Fibroblast of lung (primary cell): ENCODE measurements around the gene AMZ2. TPM values are rescaled to one million over a fixed set of nuclear protein-coding genes. Genes with fewer than 3 reads are reported as not detected.

Experiments used
- DNase-seq, 2 donors: peaks; one replicate each; pipeline versions ENCODE4 v3.0.0 to v3.0.0-alpha.2; 2010; ENCODE audit warnings: low read depth in 2 of 2
- H2AFZ ChIP-seq: 2 replicates; pipeline ENCODE4 v1.5.1; 2012; ENCODE audit warnings: low read length, control low read depth, inconsistent platforms
- H3K27ac ChIP-seq: 2 replicates; pipeline ENCODE4 v1.5.1; 2011; ENCODE audit warnings: low read length, control low read depth; ENCODE audit not compliant: insufficient read depth
- H3K27me3 ChIP-seq: 2 replicates; pipeline ENCODE4 v1.5.1; 2011; ENCODE audit warnings: mild to moderate bottlenecking, low read length; ENCODE audit not compliant: control insufficient read depth, insufficient read depth
- H3K36me3 ChIP-seq: 2 replicates; pipeline ENCODE4 v1.5.1; 2011; ENCODE audit warnings: low read length; ENCODE audit not compliant: control insufficient read depth, insufficient read depth
- H3K4me1 ChIP-seq: 2 replicates; pipeline ENCODE4 v1.5.1; 2011; ENCODE audit warnings: low read length; ENCODE audit not compliant: control insufficient read depth, insufficient read depth; ENCODE audit errors: extremely low read depth
- H3K4me2 ChIP-seq: 2 replicates; pipeline ENCODE4 v1.5.1; 2011; ENCODE audit warnings: low read length, control low read depth; ENCODE audit not compliant: insufficient read depth; ENCODE audit errors: extremely low read depth
- H3K4me3 ChIP-seq, 4 experiments: fragments of 200-600 bp in 1 of 4; sonication (generic) in 1 of 4; replicated peaks in 1 of 4; 2 replicates each; pipeline ENCODE4 v1.5.1; 2011 to 2016; ENCODE audit warnings: low read length in 4 of 4, low read depth in 3 of 4, mild to moderate bottlenecking in 3 of 4, control low read depth in 2 of 4, inconsistent platforms in 1 of 4, mixed read lengths in 1 of 4; ENCODE audit not compliant: insufficient read depth in 1 of 4; ENCODE audit errors: control extremely low read depth in 1 of 4
- H3K79me2 ChIP-seq: 2 replicates; pipeline ENCODE4 v1.5.1; 2012; ENCODE audit warnings: mild to moderate bottlenecking, low read length, inconsistent platforms; ENCODE audit not compliant: control insufficient read depth, insufficient read depth
- H3K9ac ChIP-seq: 2 replicates; pipeline ENCODE4 v1.5.1; 2011; ENCODE audit warnings: mild to moderate bottlenecking, low read length, control low read depth; ENCODE audit not compliant: insufficient read depth
- H3K9me3 ChIP-seq: 2 replicates; pipeline ENCODE4 v1.5.1; 2012; ENCODE audit warnings: low read depth, low read length; ENCODE audit not compliant: control insufficient read depth, insufficient read depth
- H4K20me1 ChIP-seq: 2 replicates; pipeline ENCODE4 v1.5.1; 2011; ENCODE audit warnings: low read length; ENCODE audit not compliant: control insufficient read depth, insufficient read depth; ENCODE audit errors: extremely low read depth
- EZH2 ChIP-seq: IDR thresholded peaks from 2 replicates; pipeline ENCODE4 v1.5.1; 2012; ENCODE audit warnings: low read length, control low read depth, mild to moderate bottlenecking; ENCODE audit errors: missing control alignments
- polyA plus RNA-seq, 2 donors: library from polyadenylated mRNA; depleted of rRNA in 1 of 2; stranded (reverse) in 1 of 2; unstranded in 1 of 2; fragments of >200 nt; gene quantifications; 2 replicates each; pipeline ENCODE4 v1.2.1, GENCODE V29; 2011 to 2012; ENCODE audit warnings: missing spikeins in 1 of 2
- total RNA-seq: library from RNA; depleted of rRNA; stranded (reverse); fragments of >200 nt; gene quantifications from 2 replicates; pipeline ENCODE4 v1.2.1, GENCODE V29; 2014
- TF ChIP-seq, protein P1 (sequence below), 2 donors: IDR thresholded peaks in 1 of 2; conservative IDR thresholded peaks in 1 of 2; 1 replicate in 1 of 2; 2 replicates in 1 of 2; pipeline ENCODE4 v1.5.1; 2011 to 2012; ENCODE audit warnings: low read length in 2 of 2, control low read depth in 1 of 2, inconsistent platforms in 1 of 2, low read depth in 1 of 2, mild to moderate bottlenecking in 1 of 2

Gene AMZ2
- total and polyA plus RNA-seq, 2 donors (not counting 1 experiment from before 2014, with no cell fraction given): 85.9 to 119 TPM

DNA sequence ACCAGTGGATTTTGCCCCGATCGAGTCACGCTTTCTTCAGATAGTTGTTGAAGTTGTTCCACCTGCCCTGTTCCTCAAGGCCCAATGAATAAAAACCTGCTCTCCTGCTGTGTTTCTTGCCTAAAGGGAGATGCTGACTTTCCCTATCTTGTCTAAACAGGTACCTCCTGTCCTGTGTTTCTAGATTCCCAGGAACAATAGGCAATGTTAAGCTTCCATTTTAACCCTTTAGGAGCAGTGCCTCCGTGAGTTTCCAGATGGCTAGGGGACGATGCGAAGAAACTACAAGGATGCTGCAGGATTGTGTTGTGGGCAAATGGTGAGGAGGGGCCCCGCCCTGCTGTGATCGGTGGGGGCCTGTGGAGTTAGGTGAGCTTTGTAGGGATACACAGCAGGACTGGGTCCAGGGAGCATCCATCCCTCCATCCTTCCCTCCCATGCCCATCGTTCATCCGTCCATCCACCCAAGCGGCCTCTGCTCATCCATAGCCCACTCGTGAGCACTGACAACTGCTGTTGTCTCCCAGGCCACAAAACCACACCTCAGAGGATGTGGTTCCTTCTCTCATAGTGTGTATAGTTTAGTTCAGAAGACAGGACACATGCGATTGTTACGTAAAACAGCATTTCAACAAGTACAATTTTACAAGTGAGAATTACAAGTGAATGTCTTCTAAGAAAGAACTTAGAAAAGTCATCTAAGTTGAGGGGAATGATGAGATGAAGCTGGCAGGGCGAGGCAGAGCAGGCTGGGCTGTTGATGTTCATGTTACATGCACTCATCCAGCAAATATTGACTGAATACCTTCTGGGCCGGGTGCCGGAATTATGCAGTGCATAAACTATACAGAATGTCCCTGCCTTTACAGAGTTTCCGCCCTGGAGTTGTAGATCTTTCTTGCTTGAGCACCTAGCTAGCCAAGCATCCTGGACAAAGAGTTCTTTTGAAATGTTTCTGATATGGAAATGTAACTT, 48.7 kb downstream of the AMZ2 start:
- no peak for DNase-seq
- Histone ChIP-seq H3K36me3 (no peaks in the 10 kb centered on the region), H3K4me1 (peaks cover 4% of the 10 kb centered on the region), H3K79me2 (no peaks in the 10 kb centered on the region), H3K9ac (no peak overlapping the region), H3K27ac (no peak overlapping the region), H3K4me3 (no peak overlapping the region), H2AFZ (no peak overlapping the region), H3K4me2 (no peak overlapping the region), H3K27me3 (no peaks in the 10 kb centered on the region), H3K9me3 (no peaks in the 10 kb centered on the region), H4K20me1 (no peaks in the 10 kb centered on the region)
- TF ChIP-seq EZH2: no peak
- TF ChIP-seq, protein P1, sequence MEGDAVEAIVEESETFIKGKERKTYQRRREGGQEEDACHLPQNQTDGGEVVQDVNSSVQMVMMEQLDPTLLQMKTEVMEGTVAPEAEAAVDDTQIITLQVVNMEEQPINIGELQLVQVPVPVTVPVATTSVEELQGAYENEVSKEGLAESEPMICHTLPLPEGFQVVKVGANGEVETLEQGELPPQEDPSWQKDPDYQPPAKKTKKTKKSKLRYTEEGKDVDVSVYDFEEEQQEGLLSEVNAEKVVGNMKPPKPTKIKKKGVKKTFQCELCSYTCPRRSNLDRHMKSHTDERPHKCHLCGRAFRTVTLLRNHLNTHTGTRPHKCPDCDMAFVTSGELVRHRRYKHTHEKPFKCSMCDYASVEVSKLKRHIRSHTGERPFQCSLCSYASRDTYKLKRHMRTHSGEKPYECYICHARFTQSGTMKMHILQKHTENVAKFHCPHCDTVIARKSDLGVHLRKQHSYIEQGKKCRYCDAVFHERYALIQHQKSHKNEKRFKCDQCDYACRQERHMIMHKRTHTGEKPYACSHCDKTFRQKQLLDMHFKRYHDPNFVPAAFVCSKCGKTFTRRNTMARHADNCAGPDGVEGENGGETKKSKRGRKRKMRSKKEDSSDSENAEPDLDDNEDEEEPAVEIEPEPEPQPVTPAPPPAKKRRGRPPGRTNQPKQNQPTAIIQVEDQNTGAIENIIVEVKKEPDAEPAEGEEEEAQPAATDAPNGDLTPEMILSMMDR (conservative IDR thresholded peaks at IDR 0.05 in 1 of 2, IDR thresholded peaks at IDR 0.05 in 1 of 2; ENCODE audit: low read depth in 1 of 2, low read length in 2 of 2): no peak

DNA sequence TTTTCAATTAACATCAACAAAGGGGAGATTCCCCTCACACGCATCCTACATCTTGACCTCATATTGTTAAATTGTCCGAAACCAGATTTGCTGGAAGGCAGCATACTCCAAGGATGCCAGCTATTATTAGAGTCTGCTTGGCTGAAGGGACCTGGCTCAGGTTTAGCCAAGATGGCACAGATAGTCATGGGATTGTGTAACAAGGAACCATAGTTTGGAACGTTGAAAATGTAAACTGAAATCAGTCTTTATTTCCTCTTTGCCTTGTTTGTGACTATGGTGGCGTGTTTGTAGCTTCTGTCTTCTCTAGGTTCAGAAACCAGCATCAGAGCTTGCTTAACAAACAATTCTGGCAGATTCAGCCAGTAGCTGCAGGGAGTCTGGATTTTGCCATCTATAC, 49.4 kb downstream of the AMZ2 start:
- peaks cover 3% of the 10 kb centered on the region for H3K4me1 ChIP-seq
- no peak overlapping the region for H2AFZ ChIP-seq
- no peaks in the 10 kb centered on the region for H3K79me2 ChIP-seq
- no peaks in the 10 kb centered on the region for H4K20me1 ChIP-seq
- no peak overlapping the region for H3K4me3 ChIP-seq
- H3K9me3 ChIP-seq: no peaks in the 10 kb centered on the region
- no peak for DNase-seq
- no peaks in the 10 kb centered on the region for H3K36me3 ChIP-seq
- no peak overlapping the region for H3K9ac ChIP-seq
- TF ChIP-seq, protein P1 (conservative IDR thresholded peaks at IDR 0.05 in 1 of 2, IDR thresholded peaks at IDR 0.05 in 1 of 2; ENCODE audit: low read depth in 1 of 2, low read length in 2 of 2): no peak
- TF ChIP-seq EZH2: no peak
- no peak overlapping the region for H3K27ac ChIP-seq
- H3K27me3 ChIP-seq: no peaks in the 10 kb centered on the region
- H3K4me2 ChIP-seq: no peak overlapping the region

GRCh38 chr17:68298601-68299000, 50.8 kb downstream of the AMZ2 start:
- no peaks in the 10 kb centered on the region for H3K27me3 ChIP-seq
- no peak overlapping the region for H3K4me3 ChIP-seq
- no peaks in the 10 kb centered on the region for H3K36me3 ChIP-seq
- no peaks in the 10 kb centered on the region for H4K20me1 ChIP-seq
- no peak overlapping the region for H2AFZ ChIP-seq
- H3K27ac ChIP-seq: no peak overlapping the region
- no peak for DNase-seq
- H3K4me1 ChIP-seq: no peaks in the 10 kb centered on the region
- H3K9ac ChIP-seq: no peak overlapping the region
- no peak for TF ChIP-seq EZH2
- TF ChIP-seq, protein P1 (conservative IDR thresholded peaks at IDR 0.05 in 1 of 2, IDR thresholded peaks at IDR 0.05 in 1 of 2; ENCODE audit: low read depth in 1 of 2, low read length in 2 of 2): no peak
- H3K9me3 ChIP-seq: no peaks in the 10 kb centered on the region
- H3K79me2 ChIP-seq: no peaks in the 10 kb centered on the region
- H3K4me2 ChIP-seq: no peak overlapping the region
